Fibroblast of the conjunctiva (primary cell): ENCODE measurements around the gene FOXP1.

ENCODE experiments used
- DNase-seq: peaks from one replicate; pipeline ENCODE4 v3.0.0-alpha.2; 2010; ENCODE audit warnings: low read depth

The FOXP1 gene

GRCh38 chr3:71484452-71484851, 99.1 kb downstream of the FOXP1 start:
- no peak for DNase-seq

- DNase-seq, result no peak
These were observed 99.5 kb downstream of the FOXP1 start for GRCh38 chr3:71484047-71484446.

GRCh38 chr3:71482771-71483170, 100.8 kb downstream of the FOXP1 start:
- no peak for DNase-seq

GRCh38 chr3:71478568-71478967, 105.0 kb downstream of the FOXP1 start:
- no peak for DNase-seq

- DNase-seq, result no peak
These were observed 106.6 kb downstream of the FOXP1 start for GRCh38 chr3:71476950-71477349.

GRCh38 chr3:71469138-71469435, 114.4 kb downstream of the FOXP1 start:
- no peak for DNase-seq

GRCh38 chr3:71468311-71469137, 115.0 kb downstream of the FOXP1 start:
- DNase-seq, result no peak

GRCh38 chr3:71466483-71466882, 117.0 kb downstream of the FOXP1 start:
- no peak for DNase-seq

- no peak for DNase-seq
These were observed 118.0 kb downstream of the FOXP1 start for GRCh38 chr3:71465371-71466036.

GRCh38 chr3:71464613-71465012, 118.9 kb downstream of the FOXP1 start:
- no peak for DNase-seq

GRCh38 chr3:71463617-71464016, 119.9 kb downstream of the FOXP1 start:
- no peak for DNase-seq

GRCh38 chr3:71462586-71462985, 120.9 kb downstream of the FOXP1 start:
- DNase-seq, result peak; percentile 12

GRCh38 chr3:71461749-71462483, 121.6 kb downstream of the FOXP1 start:
- DNase-seq, result no peak

GRCh38 chr3:71461114-71461513, 122.4 kb downstream of the FOXP1 start:
- no peak for DNase-seq

GRCh38 chr3:71458895-71459294, 124.6 kb downstream of the FOXP1 start:
- DNase-seq, result no peak

GRCh38 chr3:71456826-71457225, 126.7 kb downstream of the FOXP1 start:
- no peak for DNase-seq

GRCh38 chr3:71456156-71456555, 127.4 kb downstream of the FOXP1 start:
- no peak for DNase-seq

- no peak for DNase-seq
These were observed 128.8 kb downstream of the FOXP1 start for GRCh38 chr3:71454512-71455403.

- DNase-seq, result no peak
These were observed 129.6 kb downstream of the FOXP1 start for GRCh38 chr3:71453822-71454511.

- DNase-seq, result no peak
These were observed 130.2 kb downstream of the FOXP1 start for GRCh38 chr3:71453319-71453718.

GRCh38 chr3:71451812-71452211, 131.7 kb downstream of the FOXP1 start:
- no peak for DNase-seq
